GM12874 (cell line): ENCODE measurements around the gene ARMH1.

Source experiments
- CTCF ChIP-seq: IDR thresholded peaks from 2 replicates; pipeline ENCODE4 v1.5.1; 2011; ENCODE audit warnings: low read depth, mild to moderate bottlenecking, control low read depth, low read length, moderate library complexity; ENCODE audit not compliant: insufficient read depth

The ARMH1 gene

GRCh38 chr1:44674113-44675000 is at the start of gene ARMH1, which contains the start of gene TMEM53:
Gene ARMH1, plus strand, starts transcription at chr1:44674714. Its CDS starts 14,984 bp downstream, at chr1:44689698.
Gene TMEM53, minus strand, starts transcription at chr1:44674481. Its CDS starts 90 bp downstream, at chr1:44674391.
- no peak for TF ChIP-seq CTCF

- TF ChIP-seq CTCF = no peak
Observed at GRCh38 chr1:44625348-44625747, 49.2 kb upstream of the ARMH1 start.

DNA sequence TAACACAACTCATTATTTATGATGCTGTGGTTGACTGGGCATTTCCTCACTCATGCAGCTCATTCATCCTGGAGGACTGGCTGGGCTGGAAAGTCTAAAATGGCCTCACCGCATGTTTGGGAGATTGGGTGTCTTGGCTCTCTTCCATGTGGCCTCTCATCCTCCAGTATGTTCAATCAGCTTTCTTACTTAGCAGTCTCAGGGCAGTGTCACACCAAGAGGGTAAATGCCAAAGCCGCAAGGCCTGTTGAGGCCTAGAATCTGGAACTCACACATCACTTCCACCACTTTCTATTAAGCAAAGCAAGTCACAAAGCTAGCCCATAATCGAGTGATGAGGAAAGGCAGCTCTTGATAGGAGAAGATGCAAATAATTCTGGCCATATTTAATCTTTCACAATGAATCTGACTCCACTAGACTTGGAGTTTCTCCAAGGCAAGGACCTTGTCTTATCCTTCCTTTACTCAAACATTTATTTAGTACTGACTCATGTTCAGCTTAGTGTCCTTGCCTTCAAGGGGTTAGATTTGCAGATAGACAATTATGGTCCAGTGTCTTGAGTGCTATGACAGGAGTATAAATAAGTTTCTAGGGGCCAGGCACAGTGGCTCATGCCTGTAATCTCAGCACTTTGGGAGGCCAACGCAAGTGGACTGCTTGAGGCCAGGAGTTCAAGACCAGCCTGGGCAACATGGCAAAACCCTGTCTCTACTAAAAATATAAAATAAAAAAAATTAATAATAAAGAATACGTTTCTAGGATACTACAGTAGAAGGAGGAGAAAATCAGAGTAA is 45.4 kb upstream of the ARMH1 start:
- TF ChIP-seq CTCF = no peak

DNA sequence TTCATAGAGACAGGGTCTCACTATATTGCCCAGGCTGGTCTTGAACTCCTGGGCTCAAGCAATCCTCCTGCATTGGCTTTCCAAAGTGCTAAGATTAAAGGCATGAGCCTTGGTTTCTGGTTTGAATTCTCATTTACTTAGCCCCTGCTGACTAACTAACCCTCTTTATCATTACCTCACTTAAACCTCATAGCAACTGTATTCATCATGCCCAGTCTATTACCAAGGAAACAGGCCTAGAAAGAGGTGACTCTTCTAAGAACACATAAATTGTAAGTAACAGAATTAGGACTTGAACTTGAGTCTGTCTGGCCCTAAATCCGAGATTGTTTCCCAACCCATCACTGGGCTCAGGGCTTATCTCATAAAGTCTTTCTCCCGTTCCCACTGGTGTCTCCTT is 44.4 kb upstream of the ARMH1 start:
- TF ChIP-seq CTCF = no peak

DNA sequence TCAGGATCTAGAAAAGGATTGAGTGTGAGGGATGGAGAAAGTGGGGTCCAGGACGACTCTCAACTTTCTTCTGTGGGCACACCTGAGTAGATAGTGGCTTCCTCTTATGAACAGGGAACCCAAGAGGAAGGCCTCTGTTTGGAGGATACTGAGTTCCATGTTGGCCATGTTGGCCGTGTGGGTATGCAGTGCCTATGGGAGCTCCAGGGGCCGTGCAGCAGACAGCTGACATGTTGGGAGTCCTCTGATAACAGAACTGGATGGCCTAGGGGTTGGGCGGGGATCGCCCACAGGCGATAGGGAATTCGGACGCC is 43.2 kb upstream of the ARMH1 start:
- TF ChIP-seq CTCF = no peak

DNA sequence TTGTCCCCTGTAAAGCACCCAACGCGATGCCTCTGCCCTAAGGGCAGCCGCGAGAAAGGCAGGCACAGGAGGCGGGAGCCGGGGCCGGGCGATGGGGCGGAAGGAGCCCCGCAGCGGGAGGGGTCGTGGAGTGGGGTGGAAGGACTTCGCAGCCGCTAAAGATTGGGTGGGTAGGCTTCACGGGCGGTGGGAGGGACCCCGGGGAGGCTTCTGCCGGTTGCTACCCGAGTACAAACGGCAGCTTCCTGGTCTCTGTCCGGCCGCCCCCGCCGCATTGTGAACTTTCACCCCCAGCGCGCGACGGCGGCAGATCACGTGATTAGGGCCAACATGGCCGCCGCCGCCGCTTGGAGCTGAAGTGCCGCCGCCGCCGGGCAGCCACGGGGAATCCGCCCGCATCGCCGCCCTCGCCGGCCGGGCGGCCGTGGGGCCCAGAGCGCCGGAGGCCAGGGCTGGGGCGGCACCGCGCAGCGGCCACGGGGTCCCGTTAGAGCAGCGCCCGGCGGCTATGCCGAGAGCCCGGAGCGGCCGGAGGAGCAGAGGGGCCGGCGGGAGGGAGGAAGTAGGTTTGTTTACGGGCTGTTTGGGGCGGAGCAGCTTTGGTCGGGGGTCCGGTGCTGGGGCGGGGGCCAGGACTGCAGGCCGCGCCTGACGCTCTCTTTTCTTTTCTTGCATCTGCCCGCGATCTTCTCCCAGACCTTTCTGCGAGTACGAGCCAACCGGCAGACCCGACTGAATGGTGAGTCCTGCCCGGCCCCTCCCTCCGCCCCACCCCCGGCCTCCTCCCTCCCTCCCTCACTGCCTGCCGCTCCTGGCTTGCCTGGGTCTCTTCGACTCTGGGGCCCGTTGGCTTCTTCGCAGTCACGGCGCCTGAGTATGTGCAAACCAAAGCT is 42.6 kb upstream of the ARMH1 start:
- TF ChIP-seq CTCF = no peak
